ENCODE results near the gene BCDIN3D. TPM values are rescaled to one million over a fixed set of nuclear protein-coding genes. Genes with fewer than 3 reads are reported as not detected.
A peak's percentile ranks its signal among the peaks of the same experiment; 100 is the strongest.

Gene BCDIN3D
- total RNA-seq, 2 experiments from 2014 or later, result 7.7 to 8.7 TPM

DNA sequence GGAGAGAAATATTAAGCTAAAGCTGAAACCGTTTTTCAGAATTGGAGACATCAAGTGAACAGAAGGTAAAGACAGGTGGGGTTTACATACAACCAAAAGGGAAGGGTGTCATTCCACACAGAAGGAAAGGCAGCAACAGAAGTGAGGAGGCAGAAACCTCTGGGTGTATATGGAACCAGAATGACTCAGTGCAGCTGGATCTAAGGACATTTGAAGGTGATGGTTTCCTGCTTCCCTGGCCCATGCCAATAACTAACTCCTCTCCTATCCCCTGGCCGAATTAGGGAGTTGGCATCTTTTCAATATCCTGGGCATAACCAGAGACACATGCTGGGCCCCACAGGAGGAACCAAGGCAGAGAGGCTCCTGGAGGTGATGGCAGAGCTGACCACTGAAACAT lies 23.1 kb downstream of the BCDIN3D start:
- ChIA-PET CTCF (interaction anchor here (0.7 to 1.5 kb wide), 4 partner anchors 10 to 33 kb away, joined by 3 to 5 read pairs (median 4); partner anchors contain the start of gene BCDIN3D), POLR2A (no interaction called here)
- H3K4me1 Mint-ChIP-seq, result peaks cover 22% of the 10 kb centered on the region
- H3K36me3 Mint-ChIP-seq (ENCODE audit: low read depth), result no peaks in the 10 kb centered on the region
- H3K27me3 Mint-ChIP-seq, result no peaks in the 10 kb centered on the region
- peak overlapping the region; percentile 26 for H3K27ac Mint-ChIP-seq
- no peak for DNase-seq
- no peaks in the 10 kb centered on the region for H3K9me3 Mint-ChIP-seq
- H3K4me3 Mint-ChIP-seq, result no peak overlapping the region

DNA sequence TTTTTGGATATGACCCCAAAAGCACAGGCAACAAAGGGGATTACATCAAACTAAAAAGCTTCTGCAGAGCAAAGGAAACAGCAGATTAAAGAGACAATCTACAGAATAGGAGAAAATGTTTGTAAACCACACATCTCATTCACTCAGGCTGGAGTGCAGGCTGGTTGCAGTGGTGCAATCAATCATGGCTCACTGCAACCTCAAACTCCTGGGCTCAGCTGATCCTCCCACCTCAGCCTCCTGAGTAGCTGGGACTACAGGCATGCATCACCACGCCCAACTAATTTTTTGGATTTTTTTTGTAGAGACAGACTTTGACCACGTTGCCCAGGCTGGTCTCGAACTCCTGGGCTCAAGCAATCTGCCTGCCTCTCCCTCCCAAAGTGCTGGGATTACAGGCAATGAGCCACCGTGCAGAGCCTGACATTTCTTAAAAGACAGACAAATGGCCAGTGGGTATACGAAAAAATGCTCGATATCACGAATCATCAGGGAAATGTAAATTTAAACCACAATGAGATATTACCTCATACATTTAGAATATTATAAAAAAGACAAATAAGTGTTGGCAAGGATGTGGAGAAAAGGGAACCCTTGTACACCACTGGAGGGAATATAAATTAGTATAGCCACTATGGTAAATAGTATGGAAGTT lies 24.5 kb downstream of the BCDIN3D start:
- H3K27me3 Mint-ChIP-seq, result no peaks in the 10 kb centered on the region
- H3K4me3 Mint-ChIP-seq, result no peak overlapping the region
- no peaks in the 10 kb centered on the region for H3K9me3 Mint-ChIP-seq
- H3K4me1 Mint-ChIP-seq, result peaks cover 22% of the 10 kb centered on the region
- no peak overlapping the region for H3K27ac Mint-ChIP-seq
- ChIA-PET CTCF (interaction anchor here (0.6 to 1.1 kb wide), 3 partner anchors 22 to 148 kb away, joined by 3 to 4 read pairs (median 4); partner anchors contain the start of gene TMBIM6), POLR2A (no interaction called here)
- no peaks in the 10 kb centered on the region for H3K36me3 Mint-ChIP-seq (ENCODE audit: low read depth)
- no peak for DNase-seq

- no peaks in the 10 kb centered on the region for H3K36me3 Mint-ChIP-seq (ENCODE audit: low read depth)
- peaks cover 6% of the 10 kb centered on the region for H3K4me1 Mint-ChIP-seq
- CTCF ChIA-PET, result no interaction called here
- no peaks in the 10 kb centered on the region for H3K27me3 Mint-ChIP-seq
- H3K9me3 Mint-ChIP-seq, result no peaks in the 10 kb centered on the region
- no peak for DNase-seq
- POLR2A ChIA-PET, result no interaction called here
- H3K27ac Mint-ChIP-seq, result no peak overlapping the region
- H3K4me3 Mint-ChIP-seq, result no peak overlapping the region
Measured at GRCh38 chr12:49813131-49813530, 29.8 kb downstream of the BCDIN3D start.

DNA sequence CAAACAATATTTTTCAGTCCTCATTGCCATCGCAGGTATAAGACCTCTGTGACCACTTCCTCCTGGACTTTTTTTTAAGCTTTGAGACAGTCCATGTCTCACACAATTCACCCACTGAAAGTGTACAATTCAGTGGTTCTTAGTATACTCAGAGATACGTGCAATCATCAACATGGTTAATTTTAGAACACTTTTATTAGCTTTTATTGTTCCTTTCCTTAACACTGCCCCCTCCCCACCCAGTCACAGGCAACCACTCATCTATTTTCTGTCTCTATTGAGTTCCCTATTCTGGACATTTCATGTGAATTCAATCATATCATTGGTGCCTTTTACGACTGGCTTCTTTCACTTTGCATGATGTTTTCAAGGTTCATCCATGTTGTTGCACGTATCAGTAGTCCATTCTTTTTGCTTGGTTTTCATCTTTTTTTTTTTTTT lies 30.9 kb downstream of the BCDIN3D start:
- CTCF ChIA-PET, result no interaction called here
- DNase-seq, result no peak
- Mint-ChIP-seq H3K27me3 (no peaks in the 10 kb centered on the region), H3K4me1 (peaks cover 6% of the 10 kb centered on the region), H3K4me3 (no peak overlapping the region), H3K27ac (no peak overlapping the region), H3K36me3 (ENCODE audit: low read depth) (no peaks in the 10 kb centered on the region), H3K9me3 (no peaks in the 10 kb centered on the region)
- POLR2A ChIA-PET, result no interaction called here

- Mint-ChIP-seq H3K27ac (no peak overlapping the region), H3K4me3 (no peak overlapping the region), H3K9me3 (no peaks in the 10 kb centered on the region), H3K27me3 (no peaks in the 10 kb centered on the region), H3K36me3 (ENCODE audit: low read depth) (no peaks in the 10 kb centered on the region), H3K4me1 (peaks cover 6% of the 10 kb centered on the region)
- ChIA-PET CTCF (interaction anchor here (0.6 to 1.3 kb wide), 2 partner anchors 33 to 1658 kb away, joined by 3 read pairs; no protein-coding TSS in a partner anchor), POLR2A (no interaction called here)
- no peak for DNase-seq
Measured at GRCh38 chr12:49811136-49811535, 31.8 kb downstream of the BCDIN3D start.

- no peaks in the 10 kb centered on the region for H3K27me3 Mint-ChIP-seq
- POLR2A ChIA-PET, result no interaction called here
- H3K4me3 Mint-ChIP-seq, result no peak overlapping the region
- H3K4me1 Mint-ChIP-seq, result peaks cover 4% of the 10 kb centered on the region
- CTCF ChIA-PET, result no interaction called here
- H3K36me3 Mint-ChIP-seq (ENCODE audit: low read depth), result no peaks in the 10 kb centered on the region
- no peaks in the 10 kb centered on the region for H3K9me3 Mint-ChIP-seq
- DNase-seq, result no peak
- no peak overlapping the region for H3K27ac Mint-ChIP-seq
Measured at GRCh38 chr12:49809906-49810389, 33.0 kb downstream of the BCDIN3D start.

DNA sequence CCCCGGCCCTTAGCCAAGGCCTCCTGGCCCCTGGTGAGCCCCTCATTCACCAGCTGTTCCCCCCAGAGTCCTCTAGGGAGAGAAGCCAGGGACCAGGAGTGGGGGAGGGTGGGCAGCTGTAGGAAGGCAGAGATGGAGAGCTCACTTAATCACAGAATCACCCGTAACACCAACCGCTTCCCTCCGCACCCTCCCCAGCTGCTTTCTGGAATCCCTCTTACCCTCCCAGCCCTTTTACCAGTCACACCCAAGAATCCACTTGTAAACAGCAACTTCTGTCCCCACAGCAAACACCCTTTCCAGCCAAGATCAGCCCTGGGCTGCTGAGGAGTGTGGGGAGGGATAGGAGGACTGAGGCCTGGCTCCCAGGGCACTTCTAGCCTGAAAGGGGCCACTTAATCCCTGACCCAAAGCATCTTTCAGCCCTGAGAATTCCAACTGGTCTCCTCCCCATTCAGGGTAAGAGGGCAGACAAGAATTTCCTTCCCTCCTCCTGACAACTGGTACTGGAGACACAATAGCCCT lies 33.5 kb downstream of the BCDIN3D start:
- H3K27ac Mint-ChIP-seq, result no peak overlapping the region
- no peaks in the 10 kb centered on the region for H3K9me3 Mint-ChIP-seq
- H3K4me1 Mint-ChIP-seq, result peaks cover 4% of the 10 kb centered on the region
- H3K4me3 Mint-ChIP-seq, result no peak overlapping the region
- no peaks in the 10 kb centered on the region for H3K27me3 Mint-ChIP-seq
- POLR2A ChIA-PET, result no interaction called here
- DNase-seq, result no peak
- CTCF ChIA-PET, result interaction anchor here (1.6 kb wide), 1 partner anchor 9 kb away, joined by 4 read pairs; no protein-coding TSS in a partner anchor
- no peaks in the 10 kb centered on the region for H3K36me3 Mint-ChIP-seq (ENCODE audit: low read depth)

GRCh38 chr12:49808686-49809380 lies 34.1 kb downstream of the BCDIN3D start:
- no peaks in the 10 kb centered on the region for H3K27me3 Mint-ChIP-seq
- ChIA-PET POLR2A (no interaction called here), CTCF (interaction anchor here (1.5 to 1.6 kb wide), 2 partner anchors 8 to 38 kb away, joined by 3 to 4 read pairs; no protein-coding TSS in a partner anchor)
- H3K4me3 Mint-ChIP-seq, result no peak overlapping the region
- no peaks in the 10 kb centered on the region for H3K9me3 Mint-ChIP-seq
- H3K36me3 Mint-ChIP-seq (ENCODE audit: low read depth), result no peaks in the 10 kb centered on the region
- H3K4me1 Mint-ChIP-seq, result peaks cover 4% of the 10 kb centered on the region
- DNase-seq, result no peak
- no peak overlapping the region for H3K27ac Mint-ChIP-seq

- CTCF ChIA-PET, result interaction anchor here (1.5 to 1.6 kb wide), 2 partner anchors 8 to 37 kb away, joined by 3 to 4 read pairs; no protein-coding TSS in a partner anchor
- no peak overlapping the region for H3K27ac Mint-ChIP-seq
- peaks cover 4% of the 10 kb centered on the region for H3K4me1 Mint-ChIP-seq
- no peak for DNase-seq
- no peaks in the 10 kb centered on the region for H3K27me3 Mint-ChIP-seq
- POLR2A ChIA-PET, result no interaction called here
- H3K36me3 Mint-ChIP-seq (ENCODE audit: low read depth), result no peaks in the 10 kb centered on the region
- H3K4me3 Mint-ChIP-seq, result no peak overlapping the region
- no peaks in the 10 kb centered on the region for H3K9me3 Mint-ChIP-seq
Measured at GRCh38 chr12:49807991-49808580, 34.8 kb downstream of the BCDIN3D start.

- CTCF ChIA-PET, result interaction anchor here (0.6 to 0.8 kb wide), 2 partner anchors 58 to 227 kb away, joined by 3 to 4 read pairs; no protein-coding TSS in a partner anchor
- H3K27me3 Mint-ChIP-seq, result no peaks in the 10 kb centered on the region
- H3K9me3 Mint-ChIP-seq, result no peaks in the 10 kb centered on the region
- DNase-seq, result no peak
- peaks cover 2% of the 10 kb centered on the region for H3K4me1 Mint-ChIP-seq
- no peak overlapping the region for H3K4me3 Mint-ChIP-seq
- no peaks in the 10 kb centered on the region for H3K36me3 Mint-ChIP-seq (ENCODE audit: low read depth)
- H3K27ac Mint-ChIP-seq, result no peak overlapping the region
- POLR2A ChIA-PET, result no interaction called here
Measured at GRCh38 chr12:49806877-49807276, 36.0 kb downstream of the BCDIN3D start.

DNA sequence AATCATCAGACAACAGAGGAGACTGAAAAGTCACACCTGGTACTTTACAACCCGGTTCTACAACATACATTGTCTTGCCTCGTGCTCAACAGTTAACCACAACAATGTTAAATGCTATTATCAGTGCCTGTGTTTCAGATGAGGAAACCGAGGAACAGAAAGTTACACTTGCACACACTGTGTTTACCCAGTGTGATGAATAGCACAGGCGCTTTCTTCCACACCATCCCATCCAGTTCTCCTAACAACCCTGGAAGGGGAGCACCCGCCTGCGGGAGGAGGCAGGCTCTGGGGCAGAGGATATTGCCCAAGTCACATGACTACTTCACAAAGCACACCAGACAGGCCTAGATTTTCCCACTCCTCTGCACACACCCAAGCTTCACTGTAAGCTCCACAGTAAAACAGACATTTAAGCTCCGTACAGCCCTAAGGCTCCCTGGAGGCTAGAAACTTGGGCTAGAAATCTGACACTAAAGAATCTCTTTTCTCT lies 36.5 kb downstream of the BCDIN3D start:
- H3K27ac Mint-ChIP-seq, result no peak overlapping the region
- no peaks in the 10 kb centered on the region for H3K36me3 Mint-ChIP-seq (ENCODE audit: low read depth)
- CTCF ChIA-PET, result interaction anchor here (0.8 kb wide), 1 partner anchor 58 kb away, joined by 4 read pairs; no protein-coding TSS in a partner anchor
- no peak for DNase-seq
- POLR2A ChIA-PET, result interaction anchor here (0.7 kb wide), 1 partner anchor 23 kb away, joined by 6 read pairs; no protein-coding TSS in a partner anchor
- H3K4me3 Mint-ChIP-seq, result no peak overlapping the region
- H3K27me3 Mint-ChIP-seq, result no peaks in the 10 kb centered on the region
- no peaks in the 10 kb centered on the region for H3K4me1 Mint-ChIP-seq
- H3K9me3 Mint-ChIP-seq, result no peaks in the 10 kb centered on the region

- Mint-ChIP-seq H3K4me3 (no peak overlapping the region), H3K27ac (no peak overlapping the region), H3K27me3 (no peaks in the 10 kb centered on the region), H3K9me3 (no peaks in the 10 kb centered on the region), H3K36me3 (ENCODE audit: low read depth) (no peaks in the 10 kb centered on the region), H3K4me1 (no peaks in the 10 kb centered on the region)
- ChIA-PET CTCF (interaction anchor here (0.6 to 1.4 kb wide), 4 partner anchors 10 to 219 kb away, joined by 3 to 4 read pairs (median 3); partner anchors contain the start of gene TMBIM6), POLR2A (interaction anchor here (0.7 kb wide), 1 partner anchor 24 kb away, joined by 6 read pairs; no protein-coding TSS in a partner anchor)
- no peak for DNase-seq
Measured at GRCh38 chr12:49805409-49805808, 37.5 kb downstream of the BCDIN3D start.
